ENCODE results near the gene KLHDC9.

DNA sequence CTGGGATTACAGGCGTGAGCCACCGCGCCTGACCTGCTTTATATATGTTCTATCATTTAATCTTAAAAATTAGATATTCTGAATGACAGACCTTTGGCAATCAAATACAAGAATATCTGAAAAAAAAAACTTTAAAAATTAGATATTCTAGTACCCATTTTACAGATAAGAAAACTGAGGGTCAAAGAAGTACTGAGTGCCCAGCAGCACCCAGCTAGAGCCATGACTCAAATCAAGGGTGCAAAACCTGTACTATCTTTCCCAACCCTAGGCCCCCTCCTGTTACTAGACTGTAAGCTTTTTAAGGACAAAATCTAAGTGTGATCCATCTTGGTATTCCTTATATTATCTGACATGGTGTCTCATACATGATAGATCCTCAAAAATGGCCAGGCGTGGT lies 36.7 kb upstream of the KLHDC9 start:
- TF ChIP-seq, protein P1, sequence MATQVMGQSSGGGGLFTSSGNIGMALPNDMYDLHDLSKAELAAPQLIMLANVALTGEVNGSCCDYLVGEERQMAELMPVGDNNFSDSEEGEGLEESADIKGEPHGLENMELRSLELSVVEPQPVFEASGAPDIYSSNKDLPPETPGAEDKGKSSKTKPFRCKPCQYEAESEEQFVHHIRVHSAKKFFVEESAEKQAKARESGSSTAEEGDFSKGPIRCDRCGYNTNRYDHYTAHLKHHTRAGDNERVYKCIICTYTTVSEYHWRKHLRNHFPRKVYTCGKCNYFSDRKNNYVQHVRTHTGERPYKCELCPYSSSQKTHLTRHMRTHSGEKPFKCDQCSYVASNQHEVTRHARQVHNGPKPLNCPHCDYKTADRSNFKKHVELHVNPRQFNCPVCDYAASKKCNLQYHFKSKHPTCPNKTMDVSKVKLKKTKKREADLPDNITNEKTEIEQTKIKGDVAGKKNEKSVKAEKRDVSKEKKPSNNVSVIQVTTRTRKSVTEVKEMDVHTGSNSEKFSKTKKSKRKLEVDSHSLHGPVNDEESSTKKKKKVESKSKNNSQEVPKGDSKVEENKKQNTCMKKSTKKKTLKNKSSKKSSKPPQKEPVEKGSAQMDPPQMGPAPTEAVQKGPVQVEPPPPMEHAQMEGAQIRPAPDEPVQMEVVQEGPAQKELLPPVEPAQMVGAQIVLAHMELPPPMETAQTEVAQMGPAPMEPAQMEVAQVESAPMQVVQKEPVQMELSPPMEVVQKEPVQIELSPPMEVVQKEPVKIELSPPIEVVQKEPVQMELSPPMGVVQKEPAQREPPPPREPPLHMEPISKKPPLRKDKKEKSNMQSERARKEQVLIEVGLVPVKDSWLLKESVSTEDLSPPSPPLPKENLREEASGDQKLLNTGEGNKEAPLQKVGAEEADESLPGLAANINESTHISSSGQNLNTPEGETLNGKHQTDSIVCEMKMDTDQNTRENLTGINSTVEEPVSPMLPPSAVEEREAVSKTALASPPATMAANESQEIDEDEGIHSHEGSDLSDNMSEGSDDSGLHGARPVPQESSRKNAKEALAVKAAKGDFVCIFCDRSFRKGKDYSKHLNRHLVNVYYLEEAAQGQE (IDR thresholded peaks at IDR 0.05; ENCODE audit: insufficient read depth in 1 of 2, low read depth in 2 of 2, low read length in 2 of 2): no peak
- no peak for TF ChIP-seq FOXP2 (optimal IDR thresholded peaks at IDR 0.05; ENCODE audit: borderline replicate concordance, extremely low read depth, extremely low read length, insufficient read depth)

Data from PFSK-1 (cell line).